Measurements from ENCODE around the gene IRF2BPL.

IRF2BPL gene

GRCh38 chr14:77033622-77034589, 5.4 kb upstream of the IRF2BPL start:
- 0 out of 2 replicates have a peak, but pooled peaks have one; percentile 7 for TF ChIP-seq CTCF (IDR thresholded peaks at IDR 0.05; ENCODE audit: low read depth, low read length)
- DNase-seq, result peak; percentile 91
- Histone ChIP-seq H3K27me3 (ENCODE audit: insufficient read depth, low read depth, severe bottlenecking) (no peaks in the 10 kb centered on the region), H3K36me3 (no peaks in the 10 kb centered on the region), H3K9me3 (ENCODE audit: severe bottlenecking) (no peaks in the 10 kb centered on the region), H3K27ac (peak overlapping the region; percentile 93), H3K4me3 (ENCODE audit: low read depth, low read length) (peak overlapping the region; percentile 55)

- Histone ChIP-seq H3K36me3 (no peaks in the 10 kb centered on the region), H3K9me3 (ENCODE audit: severe bottlenecking) (no peaks in the 10 kb centered on the region), H3K27me3 (ENCODE audit: insufficient read depth, low read depth, severe bottlenecking) (no peaks in the 10 kb centered on the region), H3K27ac (peak overlapping the region; percentile 93), H3K4me3 (ENCODE audit: low read depth, low read length) (peak overlapping the region; percentile 55)
- peak; percentile 95 for DNase-seq
- TF ChIP-seq CTCF (IDR thresholded peaks at IDR 0.05; ENCODE audit: low read depth, low read length), result 0 out of 2 replicates have a peak, but pooled peaks have one; percentile 33
These were observed 4.5 kb upstream of the IRF2BPL start for GRCh38 chr14:77032844-77033621.

GRCh38 chr14:77032491-77032843, 4.0 kb upstream of the IRF2BPL start:
- no peak for TF ChIP-seq CTCF (IDR thresholded peaks at IDR 0.05; ENCODE audit: low read depth, low read length)
- DNase-seq, result no peak
- Histone ChIP-seq H3K4me3 (ENCODE audit: low read depth, low read length) (peak overlapping the region; percentile 55), H3K9me3 (ENCODE audit: severe bottlenecking) (no peaks in the 10 kb centered on the region), H3K27ac (peak overlapping the region; percentile 93), H3K36me3 (no peaks in the 10 kb centered on the region), H3K27me3 (ENCODE audit: insufficient read depth, low read depth, severe bottlenecking) (no peaks in the 10 kb centered on the region)

DNA sequence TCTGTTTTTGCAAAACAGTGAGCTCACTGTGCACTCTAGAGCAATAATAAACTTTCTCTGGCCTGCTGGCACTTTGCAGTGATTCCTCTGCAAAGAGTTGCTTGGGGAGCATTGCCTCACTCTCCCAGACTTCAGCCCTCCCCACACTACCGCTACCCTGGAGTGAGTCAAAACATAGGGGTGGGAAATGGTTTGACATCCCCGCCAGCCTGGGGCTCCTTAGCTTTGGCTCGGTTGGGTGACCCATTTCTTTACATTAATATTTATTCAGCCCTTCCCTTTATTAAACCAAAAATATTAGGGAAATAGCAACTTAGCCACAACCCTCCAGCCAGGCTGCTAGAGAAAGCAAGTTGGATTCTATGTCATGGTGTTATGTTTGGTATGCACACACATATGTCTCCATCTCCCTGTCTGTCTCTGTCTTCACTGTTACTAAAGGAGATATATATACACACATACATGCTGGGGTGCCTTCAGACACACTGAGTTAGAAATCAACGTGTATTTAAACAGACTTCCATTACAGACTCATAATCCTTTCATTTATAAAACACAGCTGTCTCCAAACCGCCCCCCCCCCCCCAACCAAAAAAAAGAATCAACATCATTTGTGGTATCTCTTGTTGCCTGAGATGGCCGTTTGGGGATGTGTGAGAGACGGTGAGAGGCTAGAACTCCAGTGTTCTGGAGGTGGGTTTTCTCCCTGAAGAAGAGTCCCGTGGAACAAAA, 3.4 kb upstream of the IRF2BPL start:
- Histone ChIP-seq H3K4me3 (ENCODE audit: low read depth, low read length) (peak overlapping the region; percentile 55), H3K36me3 (no peaks in the 10 kb centered on the region), H3K27me3 (ENCODE audit: insufficient read depth, low read depth, severe bottlenecking) (no peaks in the 10 kb centered on the region), H3K9me3 (ENCODE audit: severe bottlenecking) (no peaks in the 10 kb centered on the region), H3K27ac (no peak overlapping the region)
- TF ChIP-seq CTCF (IDR thresholded peaks at IDR 0.05; ENCODE audit: low read depth, low read length), result no peak
- no peak for DNase-seq

DNA sequence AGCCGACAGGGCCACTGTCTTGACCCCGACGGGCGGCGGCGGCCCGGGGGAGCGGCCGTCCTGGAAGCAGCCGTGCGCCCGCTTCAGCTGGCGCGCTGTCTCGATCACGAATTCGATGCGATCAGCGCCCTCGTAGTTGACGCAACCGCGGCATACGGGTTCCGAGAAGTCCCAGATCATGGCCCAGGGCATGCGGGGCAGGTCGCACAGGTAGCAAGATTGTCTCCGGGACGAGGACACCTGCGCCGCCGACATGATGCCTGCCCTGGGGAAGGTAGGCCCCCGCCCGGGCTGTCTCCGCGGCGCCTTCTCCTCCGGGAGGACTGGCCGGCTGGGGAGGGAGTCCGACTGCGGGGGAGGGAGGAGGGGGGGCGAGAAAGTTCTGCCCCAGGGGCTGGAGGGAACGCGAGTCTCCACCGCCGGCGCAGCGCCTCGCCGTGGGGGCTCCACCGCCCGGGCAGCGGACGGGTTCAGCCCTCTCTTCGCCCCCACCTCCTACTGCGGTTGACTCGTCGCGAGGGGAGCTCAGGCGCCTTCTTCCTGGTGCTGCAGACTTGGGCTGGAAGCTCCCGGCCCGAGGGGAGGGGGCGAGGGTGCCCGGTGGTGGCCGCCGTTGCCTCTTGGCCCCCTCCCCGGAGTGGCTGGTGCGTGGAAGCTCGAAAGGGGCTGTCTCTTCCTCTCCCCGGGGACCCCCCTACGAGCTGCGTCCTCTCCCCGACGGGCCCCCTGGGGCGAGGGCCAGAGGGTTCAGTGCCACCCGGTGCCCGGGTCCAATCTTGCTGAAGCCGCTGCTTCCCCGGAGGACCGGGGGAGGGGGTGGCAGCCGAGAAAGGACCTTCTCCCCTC, 747 bp downstream of the IRF2BPL start:
- Histone ChIP-seq H3K27me3 (ENCODE audit: insufficient read depth, low read depth, severe bottlenecking) (no peaks in the 10 kb centered on the region), H3K27ac (peak overlapping the region; percentile 80), H3K36me3 (peaks cover 10% of the 10 kb centered on the region), H3K9me3 (ENCODE audit: severe bottlenecking) (no peaks in the 10 kb centered on the region), H3K4me3 (ENCODE audit: low read depth, low read length) (peak overlapping the region; percentile 81)
- DNase-seq, result peak; percentile 70
- TF ChIP-seq CTCF (IDR thresholded peaks at IDR 0.05; ENCODE audit: low read depth, low read length), result peak; percentile 28; the same call in 1 of the 2 replicates

Data from WERI-Rb-1 (cell line).